H1 (cell line): ENCODE measurements around the gene WDR41. TPM values are rescaled to one million over a fixed set of nuclear protein-coding genes. Genes with fewer than 3 reads are reported as not detected.

Source experiments
- CTCF ChIA-PET: fragments of 300-600 bp; sonication (Branson Sonifier 250); formaldehyde crosslinking; loops from one replicate; lab custom pipeline; 2021; ENCODE audit not compliant: partially characterized antibody; lab: Charles Lee
- POLR2A ChIA-PET: fragments of 300-600 bp; sonication (Branson Sonifier 250); formaldehyde crosslinking; loops from one replicate; lab custom pipeline; 2021; ENCODE audit warnings: inconsistent platforms; ENCODE audit not compliant: partially characterized antibody; lab: Charles Lee
- DNase-seq, 2 experiments: peaks; one replicate each; pipeline versions ENCODE4 v3.0.0 to v3.0.0-alpha.2; 2010 to 2022; ENCODE audit warnings: low spot score in 2 of 2, low read depth in 1 of 2, mixed read lengths in 1 of 2
- FAIRE-seq: peaks from 2 replicates; lab custom pipeline; 2011; peaks lifted over from hg19 to GRCh38; lab: Jason Lieb, UNC
- H2AFZ ChIP-seq: 2 replicates; pipeline ENCODE4 v1.8.1; 2012; ENCODE audit warnings: low read length, inconsistent platforms
- H2AK5ac ChIP-seq: 2 replicates; pipeline ENCODE4 v1.6.1; 2013; ENCODE audit warnings: low read depth, low read length
- H2BK120ac ChIP-seq: replicated peaks from 2 replicates; pipeline ENCODE3; 2013; ENCODE audit warnings: low read depth, low read length, inconsistent platforms
- H2BK12ac ChIP-seq: 2 replicates; pipeline ENCODE4 v1.6.1; 2013; ENCODE audit warnings: low read depth, low read length
- H2BK15ac ChIP-seq: 2 replicates; pipeline ENCODE4 v1.6.1; 2013; ENCODE audit warnings: low read length
- H2BK20ac ChIP-seq: 2 replicates; pipeline ENCODE4 v1.6.1; 2013; ENCODE audit warnings: low read length
- H2BK5ac ChIP-seq: 2 replicates; pipeline ENCODE4 v1.6.1; 2013; ENCODE audit warnings: low read depth, low read length
- H3K14ac ChIP-seq: 2 replicates; pipeline ENCODE4 v1.6.1; 2013; ENCODE audit warnings: inconsistent platforms; ENCODE audit not compliant: insufficient read length
- H3K18ac ChIP-seq: 2 replicates; pipeline ENCODE4 v1.6.1; 2013; ENCODE audit warnings: low read length; ENCODE audit errors: extremely low read depth
- H3K23ac ChIP-seq: 2 replicates; pipeline ENCODE4 v1.6.1; 2013; ENCODE audit warnings: inconsistent platforms; ENCODE audit not compliant: insufficient read length
- H3K23me2 ChIP-seq: 2 replicates; pipeline ENCODE4 v1.6.1; 2013; ENCODE audit warnings: low read depth, low read length
- H3K27ac ChIP-seq: 2 replicates; pipeline ENCODE4 v1.6.1; 2011; ENCODE audit warnings: low read depth, low read length, inconsistent platforms
- H3K27me3 ChIP-seq, 4 experiments: replicated peaks in 1 of 4; 1 replicate in 1 of 4; 2 replicates in 3 of 4; pipeline versions ENCODE4 v1.6.1 to v1.8.1; 2011 to 2013; ENCODE audit warnings: low read length in 3 of 4, mild to moderate bottlenecking in 3 of 4, inconsistent platforms in 2 of 4, mixed read lengths in 2 of 4, moderate library complexity in 1 of 4; ENCODE audit not compliant: control insufficient read depth in 3 of 4, insufficient read depth in 3 of 4; ENCODE audit errors: extremely low read depth in 1 of 4
- H3K36me3 ChIP-seq, 4 experiments: 2 replicates each; pipeline versions ENCODE4 v1.6.1 to v1.8.1; 2011 to 2013; ENCODE audit warnings: mild to moderate bottlenecking in 4 of 4, low read length in 3 of 4, moderate library complexity in 2 of 4, control low read depth in 1 of 4, inconsistent platforms in 1 of 4; ENCODE audit not compliant: insufficient read depth in 4 of 4, control insufficient read depth in 2 of 4
- H3K4ac ChIP-seq: replicated peaks from 2 replicates; pipeline ENCODE3; 2013; ENCODE audit warnings: low read length, low read depth, mixed read lengths, inconsistent platforms; ENCODE audit not compliant: insufficient read length
- H3K4me1 ChIP-seq, 4 experiments: replicated peaks in 1 of 4; 1 replicate in 1 of 4; 2 replicates in 3 of 4; pipeline versions ENCODE4 v1.6.1 to v1.8.1; 2011 to 2013; ENCODE audit warnings: low read length in 3 of 4, inconsistent platforms in 2 of 4, mixed read lengths in 1 of 4; ENCODE audit not compliant: insufficient read depth in 4 of 4, control insufficient read depth in 3 of 4
- H3K4me2 ChIP-seq, 2 experiments: 2 replicates each; pipeline versions ENCODE4 v1.6.1 to v1.8.1; 2011 to 2013; ENCODE audit warnings: low read depth in 2 of 2, low read length in 2 of 2, control low read depth in 1 of 2, inconsistent platforms in 1 of 2, mild to moderate bottlenecking in 1 of 2; ENCODE audit not compliant: insufficient read depth in 1 of 2
- H3K4me3 ChIP-seq, 4 experiments: fragments of 200-600, 300-600 bp in 1 of 4; sonication (generic), shearing (Covaris generic), sonication (Bioruptor Twin) in 1 of 4; 2 replicates each; pipeline versions ENCODE4 v1.5.1 to v1.8.1; 2011 to 2016; ENCODE audit warnings: low read length in 4 of 4, low read depth in 3 of 4, control low read depth in 2 of 4, inconsistent platforms in 2 of 4, mild to moderate bottlenecking in 2 of 4, mixed read lengths in 1 of 4, moderate library complexity in 1 of 4; ENCODE audit not compliant: insufficient read depth in 2 of 4; ENCODE audit errors: extremely low read depth in 1 of 4
- H3K56ac ChIP-seq: replicated peaks from 2 replicates; pipeline ENCODE3; 2013; ENCODE audit warnings: low read depth, mild to moderate bottlenecking, mixed read lengths, low read length, inconsistent platforms; ENCODE audit not compliant: insufficient read length
- H3K79me1 ChIP-seq: 2 replicates; pipeline ENCODE4 v1.6.1; 2013; ENCODE audit warnings: low read depth, low read length, control low read depth
- H3K79me2 ChIP-seq, 2 experiments: 2 replicates each; pipeline versions ENCODE4 v1.6.1 to v1.8.1; 2012 to 2013; ENCODE audit warnings: low read length in 2 of 2, mild to moderate bottlenecking in 2 of 2, inconsistent platforms in 1 of 2; ENCODE audit not compliant: insufficient read depth in 2 of 2, control insufficient read depth in 1 of 2
- H3K9ac ChIP-seq, 4 experiments: replicated peaks in 1 of 4; 1 replicate in 1 of 4; 2 replicates in 3 of 4; pipeline versions ENCODE4 v1.6.1 to v1.8.1; 2011 to 2013; ENCODE audit warnings: low read depth in 3 of 4, low read length in 3 of 4, control low read depth in 2 of 4, mild to moderate bottlenecking in 2 of 4, moderate library complexity in 2 of 4, inconsistent platforms in 1 of 4; ENCODE audit errors: extremely low read depth in 1 of 4
- H3K9me3 ChIP-seq, 2 experiments: 2 replicates each; pipeline versions ENCODE4 v1.6.1 to v1.8.1; 2012 to 2013; ENCODE audit warnings: mild to moderate bottlenecking in 2 of 2, moderate library complexity in 2 of 2, control low read depth in 1 of 2, inconsistent platforms in 1 of 2, low read depth in 1 of 2, low read length in 1 of 2, mixed read lengths in 1 of 2; ENCODE audit not compliant: insufficient read depth in 2 of 2
- H4K20me1 ChIP-seq, 2 experiments: replicated peaks in 1 of 2; 2 replicates each; pipeline versions ENCODE3 to v1.8.1; 2011 to 2013; ENCODE audit warnings: inconsistent platforms in 2 of 2, low read length in 2 of 2, mild to moderate bottlenecking in 1 of 2; ENCODE audit not compliant: insufficient read depth in 2 of 2, control insufficient read depth in 1 of 2
- H4K5ac ChIP-seq: 2 replicates; pipeline ENCODE4 v1.6.1; 2013; ENCODE audit warnings: low read length, low read depth, mixed read lengths, inconsistent platforms; ENCODE audit not compliant: insufficient read length
- H4K8ac ChIP-seq: 2 replicates; pipeline ENCODE4 v1.8.0; 2013; ENCODE audit warnings: mild to moderate bottlenecking, moderate library complexity, low read length, inconsistent platforms; ENCODE audit not compliant: insufficient read depth; ENCODE audit errors: extremely low read depth
- H4K91ac ChIP-seq: replicated peaks from 2 replicates; pipeline ENCODE3; 2013; ENCODE audit warnings: low read length, mixed read lengths, inconsistent platforms; ENCODE audit not compliant: insufficient read length
- POU5F1 ChIP-seq: IDR thresholded peaks from 2 replicates; pipeline ENCODE4 v1.6.1; 2011; ENCODE audit warnings: low read depth, mild to moderate bottlenecking, low read length, moderate library complexity
- SAP30 ChIP-seq: fragments of 300-600 bp; sonication (generic); IDR thresholded peaks from 2 replicates; pipeline ENCODE4 v1.7.1; 2012; ENCODE audit warnings: low read length, moderate library complexity, mild to moderate bottlenecking, inconsistent platforms; ENCODE audit not compliant: insufficient read depth, insufficient replicate concordance
- SIN3A ChIP-seq, 2 experiments: IDR thresholded peaks in 1 of 2; conservative IDR thresholded peaks in 1 of 2; 2 replicates each; pipeline ENCODE4 v1.6.1; 2011 to 2012; ENCODE audit warnings: low read length in 2 of 2, improper control_type of control experiment in 1 of 2, low read depth in 1 of 2, mild to moderate bottlenecking in 1 of 2
- TBP ChIP-seq: IDR thresholded peaks from 2 replicates; pipeline ENCODE4 v1.6.1; 2011; ENCODE audit warnings: low read depth, low read length, improper control_type of control experiment
- WGBS, 2 experiments: shearing (Covaris generic) in 1 of 2; methylation state at CpG; one replicate each; pipeline versions ENCODE4 v1.1.6 to v1.1.7; 2013 to 2015; ENCODE audit warnings: low lambda C conversion rate in 2 of 2, mixed read lengths in 2 of 2, inconsistent platforms in 1 of 2, low coverage in 1 of 2, missing lambda C conversion rate in 1 of 2; ENCODE audit not compliant: insufficient replicate concordance in 2 of 2, insufficient coverage in 1 of 2, insufficient read length in 1 of 2; ENCODE audit errors: extremely low coverage in 1 of 2, missing lambda C conversion rate in 1 of 2; 5-methylcytosine and 5-hydroxymethylcytosine counted together
- polyA plus RNA-seq, 7 experiments: library from polyadenylated mRNA; depleted of rRNA in 3 of 7; stranded (reverse) in 5 of 7; unstranded in 2 of 7; fragments of >200 nt in 5 of 7; fragments of 200-250 nt in 2 of 7; gene quantifications; 1 replicate in 5 of 7; 2 replicates in 1 of 7; 4 replicates in 1 of 7; pipeline versions ENCODE4 v1.2.1 to v1.2.3, GENCODE V29; 2011 to 2013; ENCODE audit warnings: missing spikeins in 2 of 7, mixed read lengths in 2 of 7
- total RNA-seq: library from RNA; stranded (reverse); fragmentation: NEBNext Ultra II Directional; extraction: Animal tissue kit (Norgen Biotek cat#: 25700); gene quantifications from 2 replicates; pipeline ENCODE4 v1.2.1, GENCODE V29; 2021

The WDR41 gene
- total and polyA plus RNA-seq, 2 of the 8 experiments (the other 6 are each of a cell fraction or from before 2014, with no cell fraction given) = 16.4 to 44.9 TPM

DNA sequence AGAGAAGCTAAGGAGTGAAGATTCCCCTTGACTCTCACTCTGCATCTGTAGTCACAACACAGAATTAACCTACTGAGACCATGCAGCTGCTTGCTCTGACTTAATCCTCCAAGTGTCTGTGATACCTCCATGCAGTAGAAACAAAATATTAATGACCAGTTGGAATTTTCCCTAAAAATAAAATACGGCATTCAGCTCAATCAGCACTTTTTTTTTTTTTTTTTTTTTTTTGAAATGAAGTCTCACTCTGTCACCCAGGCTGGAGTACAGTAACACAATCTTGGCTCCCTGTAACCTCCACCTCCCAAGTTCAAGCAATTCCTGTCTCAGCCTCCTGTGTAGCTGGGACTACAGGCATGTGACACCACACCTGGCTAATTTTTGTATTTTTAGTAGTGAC lies 48.4 kb downstream of the WDR41 start:
- Histone ChIP-seq H3K4ac (no peak overlapping the region), H2BK12ac (no peak overlapping the region), H3K27ac (no peak overlapping the region), H2AFZ (no peak overlapping the region), H4K91ac (no peak overlapping the region), H3K36me3 (peaks cover 0 to 10% (median 6%) of the 10 kb centered on the region in 4 experiments; a peak in 6 of 8 replicates), H3K79me2 (no peaks in the 10 kb centered on the region), H4K8ac (no peak overlapping the region), H3K14ac (no peak overlapping the region), H4K20me1 (peaks cover 0 to 1% of the 10 kb centered on the region in 2 experiments), H3K9me3 (no peaks in the 10 kb centered on the region), H3K23ac (no peak overlapping the region), H4K5ac (no peak overlapping the region), H3K56ac (no peak overlapping the region), H2BK20ac (no peak overlapping the region), H3K4me2 (no peak overlapping the region), H2AK5ac (no peak overlapping the region), H3K27me3 (no peaks in the 10 kb centered on the region), H3K9ac (no peak overlapping the region), H3K18ac (no peak overlapping the region), H3K4me1 (no peaks in the 10 kb centered on the region), H2BK15ac (no peak overlapping the region), H2BK120ac (no peak overlapping the region), H3K79me1 (no peaks in the 10 kb centered on the region), H2BK5ac (no peak overlapping the region), H3K23me2 (no peaks in the 10 kb centered on the region), H3K4me3 (no peak overlapping the region)
- WGBS, 2 experiments = 80% methylated on average over 1 of the region's 1 CpG; no CpG with 5 or more reads in 1 of the 2 experiments
- DNase-seq (no peak), FAIRE-seq (no peak)
- TF ChIP-seq POU5F1 = no peak
- TF ChIP-seq SIN3A (conservative IDR thresholded peaks at IDR 0.05 in 1 of 2, IDR thresholded peaks at IDR 0.05 in 1 of 2; ENCODE audit: low read depth in 1 of 2, low read length in 2 of 2) = no peak
- no peak for TF ChIP-seq SAP30
- TF ChIP-seq TBP = no peak
- POLR2A ChIA-PET = no interaction called here
- CTCF ChIA-PET = interaction anchor here (0.6 to 1.2 kb wide), 2 partner anchors 10 to 29 kb away, joined by 3 to 4 read pairs; no protein-coding TSS in a partner anchor
